Stimulated activated CD4-positive, alpha-beta T cell treated with anti-CD3 and anti-CD28 coated beads, Interleukin-4, amount 100 ng/mL, for 4 hours (primary cell): ENCODE measurements around the gene SLC35B4.

Source experiments
- DNase-seq, 2 experiments: peaks; one replicate each; pipeline ENCODE4 v3.0.0-alpha.2; 2020

Gene SLC35B4, protein sequence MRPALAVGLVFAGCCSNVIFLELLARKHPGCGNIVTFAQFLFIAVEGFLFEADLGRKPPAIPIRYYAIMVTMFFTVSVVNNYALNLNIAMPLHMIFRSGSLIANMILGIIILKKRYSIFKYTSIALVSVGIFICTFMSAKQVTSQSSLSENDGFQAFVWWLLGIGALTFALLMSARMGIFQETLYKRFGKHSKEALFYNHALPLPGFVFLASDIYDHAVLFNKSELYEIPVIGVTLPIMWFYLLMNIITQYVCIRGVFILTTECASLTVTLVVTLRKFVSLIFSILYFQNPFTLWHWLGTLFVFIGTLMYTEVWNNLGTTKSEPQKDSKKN

DNA sequence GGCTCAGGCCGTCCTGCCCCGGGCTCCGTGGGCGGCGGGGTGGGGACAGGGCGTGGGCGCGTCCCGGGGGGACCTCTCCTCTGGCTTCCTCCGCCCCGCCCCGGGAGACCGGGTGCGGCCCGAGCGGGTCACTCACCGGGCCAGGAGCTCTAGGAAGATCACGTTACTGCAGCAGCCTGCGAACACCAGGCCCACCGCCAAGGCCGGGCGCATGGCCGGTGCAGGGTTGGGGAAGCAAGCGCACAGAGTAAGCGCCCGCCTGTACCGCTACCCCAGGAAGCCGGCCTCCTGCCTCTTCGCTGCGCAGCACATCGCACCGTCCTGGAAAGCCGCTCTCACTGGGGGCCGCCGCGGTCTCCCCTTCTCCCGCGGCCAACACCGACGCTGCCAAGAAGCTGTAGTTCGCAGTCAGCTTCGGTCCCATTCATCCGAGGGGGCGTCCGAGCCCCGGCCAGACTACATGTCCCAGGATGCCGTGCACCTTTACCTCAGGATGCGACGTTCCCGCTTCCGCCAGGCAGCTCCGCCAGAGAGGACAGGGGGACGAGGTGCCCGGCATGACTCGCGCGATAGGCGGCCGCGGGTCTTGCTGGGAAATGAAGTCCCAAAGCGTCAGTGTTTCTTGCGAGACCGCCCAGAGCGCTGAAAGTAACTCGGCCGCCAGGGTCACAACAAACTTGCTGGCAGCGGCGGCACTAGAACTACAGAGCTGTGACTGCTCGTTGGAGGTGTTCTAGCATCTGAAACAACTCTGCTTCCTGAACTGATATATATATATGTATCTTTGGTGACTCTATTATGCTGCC is at the start of gene SLC35B4:
TSS of gene SLC35B4 (minus strand) at position 392 of the 806 bp plus-strand sequence. CDS start at position 213, 179 bp downstream.
- peak; percentile 90 to 95 for DNase-seq

DNA sequence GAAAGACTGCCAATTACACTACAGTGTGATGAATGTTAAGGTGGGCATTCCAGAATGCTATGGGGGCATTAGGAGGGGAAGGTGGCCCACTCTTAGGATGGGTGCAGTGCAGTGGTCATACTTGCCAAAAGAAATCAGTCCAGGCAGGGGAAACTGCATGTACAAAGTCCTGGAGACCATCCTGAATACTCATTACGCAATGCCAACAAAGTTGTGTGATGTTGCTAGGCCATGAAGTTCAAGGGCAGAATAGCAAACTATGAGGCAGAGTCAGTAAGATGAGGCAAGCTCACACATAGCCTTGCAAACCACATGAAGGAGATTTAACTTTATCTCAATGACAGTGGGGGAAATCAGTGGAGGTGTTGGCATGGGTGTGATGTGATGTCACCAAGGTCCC is 49.8 kb upstream of the SLC35B4 start:
- no peak for DNase-seq

DNA sequence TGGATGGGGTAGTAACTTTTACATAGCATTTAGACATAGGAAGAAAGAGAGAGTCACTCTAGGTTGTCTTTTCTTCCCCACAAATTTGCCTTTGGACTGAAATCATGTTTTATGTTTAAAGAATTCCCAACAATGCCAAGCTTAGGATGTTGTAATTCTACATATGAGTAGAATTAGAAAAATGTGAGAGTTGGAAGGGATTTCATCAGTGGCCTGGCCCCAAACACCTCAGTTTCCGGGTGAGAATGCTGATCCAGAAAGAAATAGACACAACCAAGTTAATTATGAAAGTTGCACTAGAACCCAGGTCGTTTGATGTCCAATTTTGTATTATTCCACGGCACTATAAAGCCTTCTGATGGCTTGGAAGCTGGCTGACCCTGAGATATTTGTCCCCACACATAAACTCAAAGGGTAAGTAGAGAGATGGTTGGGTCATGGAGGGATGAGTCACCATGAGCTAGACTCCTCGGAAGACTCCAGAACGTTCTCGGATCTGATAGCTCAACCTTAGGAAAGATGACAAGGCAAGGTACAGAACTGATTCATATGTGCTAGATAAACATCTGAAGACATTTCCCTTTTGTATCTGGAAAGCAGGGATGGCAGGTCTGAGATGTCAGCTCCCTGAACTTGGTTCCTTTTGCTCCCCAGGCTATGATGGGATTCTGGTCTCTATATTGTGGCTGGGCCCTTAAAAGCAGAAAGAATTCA is 48.8 kb upstream of the SLC35B4 start:
- DNase-seq, result no peak

DNA sequence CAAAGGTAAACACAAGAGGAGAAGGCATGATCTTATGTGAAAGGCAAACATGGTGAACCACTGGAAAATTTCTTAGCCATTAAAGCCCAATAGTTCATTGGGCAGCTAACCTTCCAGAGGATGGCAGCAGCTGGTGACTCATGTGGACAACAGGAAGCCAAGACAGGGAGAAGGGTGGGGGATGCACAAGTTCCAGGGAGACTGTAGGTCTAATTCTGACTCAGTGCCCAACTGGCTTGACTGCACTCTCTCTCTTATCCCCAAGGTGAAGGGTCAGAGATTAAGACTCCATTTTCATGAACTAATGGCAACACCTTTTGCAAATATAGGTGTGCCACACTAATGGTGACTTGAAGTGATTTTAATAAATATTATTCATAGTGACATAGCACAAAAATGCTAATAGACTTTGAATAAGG is 47.9 kb upstream of the SLC35B4 start:
- DNase-seq, result no peak

DNA sequence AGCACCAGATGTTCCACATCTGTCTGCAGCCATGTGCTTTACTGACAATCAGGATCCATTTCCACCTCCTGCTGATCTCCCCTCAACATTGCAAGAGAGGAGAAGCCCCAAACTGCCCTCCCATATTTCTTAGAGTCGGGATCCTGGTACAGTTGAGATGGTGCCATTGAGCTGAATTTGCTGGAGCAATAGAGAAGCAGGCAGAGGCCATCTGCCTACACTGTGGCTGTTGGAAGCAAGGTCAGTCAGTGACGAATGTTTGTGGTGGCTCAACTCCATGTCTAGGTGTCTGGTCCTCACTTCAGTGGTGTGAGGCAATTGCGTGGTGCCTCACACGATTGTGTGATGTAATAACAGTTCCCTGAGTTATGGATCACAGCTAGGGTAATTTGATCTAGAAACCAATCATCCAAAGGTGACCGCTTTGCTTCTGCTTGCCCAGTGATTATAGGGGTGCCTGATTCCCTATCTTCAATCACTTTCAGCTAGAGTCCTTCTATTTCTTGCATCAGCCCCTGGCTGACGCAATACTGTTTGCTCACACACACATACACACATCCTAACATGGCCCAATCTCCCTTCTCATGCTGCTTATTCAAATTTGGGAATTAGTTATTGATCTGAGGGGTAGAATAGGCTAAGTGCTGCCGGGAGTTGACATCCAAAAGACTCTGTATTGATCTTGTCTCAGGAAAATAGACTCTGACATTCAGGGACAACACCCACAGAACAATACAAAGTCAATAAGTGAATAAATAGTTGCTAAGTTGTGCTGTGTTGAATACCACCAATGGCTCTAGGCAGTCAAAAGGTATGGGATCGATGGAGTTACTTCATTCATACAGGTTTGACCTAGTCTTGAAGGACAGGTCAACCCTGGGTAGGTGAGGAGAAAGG is 46.1 kb upstream of the SLC35B4 start:
- DNase-seq, result no peak

DNA sequence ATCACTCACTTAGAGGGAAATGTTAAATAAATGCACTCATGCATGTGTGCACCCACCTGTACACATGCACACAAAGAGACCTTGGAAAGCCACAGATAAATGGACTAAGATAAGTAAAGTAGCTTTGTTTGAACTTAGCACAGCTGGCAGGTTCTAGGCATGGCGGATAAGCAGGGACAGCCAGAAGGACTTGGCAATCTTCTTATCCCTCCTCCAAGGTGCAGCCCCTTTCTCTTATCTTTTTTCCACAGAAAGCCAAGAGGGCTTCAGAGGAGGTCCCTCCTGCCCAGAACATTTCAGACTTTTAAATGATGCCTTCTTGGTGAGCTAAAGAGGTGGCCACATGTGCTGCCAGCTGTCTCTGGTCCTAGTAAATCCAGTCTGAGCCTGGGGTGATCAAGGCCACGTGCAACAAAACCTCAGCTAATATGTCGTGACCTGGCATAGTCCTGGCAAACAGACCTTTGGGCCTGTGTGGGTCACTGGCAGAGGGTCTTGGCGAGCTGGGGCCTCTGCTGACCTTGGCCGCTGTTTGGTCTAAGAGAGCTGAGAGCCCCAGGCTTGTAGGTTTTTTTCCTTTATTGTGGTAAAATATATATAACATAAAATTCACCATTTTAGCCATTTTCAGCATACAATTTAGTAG is 43.2 kb upstream of the SLC35B4 start:
- DNase-seq, result no peak

DNA sequence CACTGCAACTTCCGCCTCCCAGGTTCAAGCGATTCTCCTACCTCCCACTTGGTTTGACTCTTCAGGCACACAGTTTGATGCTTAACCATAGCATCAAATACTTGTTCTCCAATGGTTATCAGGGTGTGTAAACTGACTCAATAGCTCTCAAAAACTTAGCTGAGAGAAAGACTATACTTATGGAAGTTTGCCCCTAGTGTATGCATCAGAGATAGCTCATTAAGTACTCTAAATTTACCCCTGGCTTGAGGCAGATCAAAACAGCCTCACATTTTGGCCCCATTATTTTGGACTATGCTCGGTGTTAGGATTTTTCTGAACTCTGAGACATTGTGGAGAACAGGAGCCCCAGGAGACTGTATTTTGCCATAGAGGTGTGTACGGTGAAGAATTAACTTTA is 40.8 kb upstream of the SLC35B4 start:
- DNase-seq, result no peak

DNA sequence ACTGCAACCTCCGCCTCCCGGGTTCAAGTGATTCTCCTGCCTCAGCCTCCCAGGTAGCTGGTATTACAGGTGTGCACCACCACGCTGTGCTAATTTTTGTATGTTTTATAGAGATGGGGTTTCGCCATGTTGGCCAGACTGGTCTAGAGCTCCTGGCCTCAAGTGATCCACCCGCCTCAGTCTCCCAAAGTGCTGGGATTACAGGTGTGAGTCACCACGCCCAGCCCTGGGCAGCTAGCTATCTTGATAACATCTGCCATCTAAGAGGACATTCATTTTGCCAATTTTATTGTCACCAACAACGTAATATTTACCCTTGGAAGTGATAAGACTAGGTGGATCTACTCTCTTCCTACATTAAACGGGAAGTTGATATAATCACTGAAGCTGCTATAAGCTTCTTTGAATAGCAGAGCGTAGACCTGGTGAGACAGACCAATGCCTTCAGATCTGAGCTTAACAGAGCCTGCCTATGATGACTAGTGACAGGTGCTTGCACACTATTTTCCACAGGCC is 39.7 kb upstream of the SLC35B4 start:
- DNase-seq, result no peak

DNA sequence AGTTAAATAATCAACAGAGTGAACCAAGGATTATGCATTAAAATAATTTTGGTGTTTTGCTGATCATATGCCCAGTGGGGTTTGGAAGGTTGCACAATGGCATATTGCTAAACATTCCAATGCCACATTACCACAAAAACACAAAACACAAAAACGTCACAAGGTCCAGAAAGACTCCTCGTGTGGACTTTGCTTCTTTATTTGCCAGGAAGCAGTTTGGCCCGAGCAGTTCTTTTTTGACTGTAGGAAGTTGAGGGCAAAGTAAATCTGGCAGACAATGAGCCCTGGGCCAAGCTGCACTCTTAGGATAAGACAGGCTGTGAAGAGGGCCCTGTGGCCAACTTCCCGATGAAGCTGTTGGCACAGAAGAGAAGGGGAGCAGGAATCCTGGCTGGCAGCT is 39.2 kb upstream of the SLC35B4 start:
- DNase-seq, result no peak

DNA sequence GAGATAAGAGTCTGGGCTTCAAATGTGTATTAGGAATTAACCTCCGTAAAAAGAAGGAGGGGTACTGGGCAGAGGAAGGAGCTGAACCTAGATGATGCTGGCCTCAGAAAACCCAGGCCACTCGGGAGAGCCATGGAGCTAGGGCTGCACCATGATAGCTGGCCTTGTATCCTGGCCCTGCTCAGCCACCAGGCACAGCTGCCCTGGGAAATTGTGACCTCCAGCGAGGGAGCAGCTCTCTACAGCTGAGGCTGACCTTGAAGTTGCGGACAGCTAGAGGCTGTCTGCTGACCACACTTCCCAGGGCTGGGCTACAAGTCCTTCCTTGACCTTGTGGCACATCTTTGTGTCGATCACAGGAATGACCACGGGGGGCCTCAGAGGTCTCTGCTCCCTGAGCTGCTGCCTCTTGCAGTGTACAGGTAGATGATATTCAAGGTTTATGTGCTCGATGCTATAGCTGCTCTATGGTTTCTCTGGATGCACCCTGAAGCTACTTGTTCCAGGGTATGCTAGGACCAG is 38.3 kb upstream of the SLC35B4 start:
- no peak for DNase-seq

DNA sequence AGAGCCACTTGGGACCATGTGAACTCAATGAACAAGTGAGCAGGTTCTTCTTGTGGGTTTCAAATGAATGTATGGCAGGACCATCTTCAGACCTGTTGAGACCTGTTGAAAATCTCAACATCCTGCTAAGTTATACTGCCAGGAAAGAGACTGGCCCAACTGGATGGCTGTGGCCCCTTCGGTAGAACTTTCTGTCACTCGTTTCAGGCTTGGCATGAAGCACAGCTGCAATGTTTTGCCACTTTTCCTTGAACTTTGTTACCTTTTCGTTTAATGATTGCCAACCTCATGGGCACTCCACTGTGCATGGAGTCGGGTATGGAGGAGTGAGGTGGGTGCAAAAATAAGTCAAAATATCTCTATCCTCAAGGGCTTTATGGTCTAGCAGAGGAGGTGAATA is 36.7 kb upstream of the SLC35B4 start:
- DNase-seq, result no peak

DNA sequence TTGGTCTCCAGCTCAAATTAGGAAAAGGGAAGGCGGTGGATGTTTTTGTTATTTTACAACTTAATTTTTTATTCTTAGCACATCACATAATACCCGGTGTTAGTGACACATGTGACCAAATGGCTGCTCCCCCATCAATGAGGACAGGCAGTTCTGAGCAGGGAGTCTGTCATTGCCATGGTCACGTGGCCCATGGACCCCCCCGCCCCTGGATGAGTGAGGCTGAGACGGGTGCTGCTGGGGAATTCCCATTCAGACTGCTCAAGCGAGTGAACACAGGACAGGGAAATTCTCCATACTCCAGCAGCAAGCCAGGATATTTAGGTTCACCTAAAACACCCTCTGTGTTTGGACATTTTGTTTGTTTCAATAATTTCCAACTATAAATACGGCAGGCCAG is 34.7 kb upstream of the SLC35B4 start:
- no peak for DNase-seq

DNA sequence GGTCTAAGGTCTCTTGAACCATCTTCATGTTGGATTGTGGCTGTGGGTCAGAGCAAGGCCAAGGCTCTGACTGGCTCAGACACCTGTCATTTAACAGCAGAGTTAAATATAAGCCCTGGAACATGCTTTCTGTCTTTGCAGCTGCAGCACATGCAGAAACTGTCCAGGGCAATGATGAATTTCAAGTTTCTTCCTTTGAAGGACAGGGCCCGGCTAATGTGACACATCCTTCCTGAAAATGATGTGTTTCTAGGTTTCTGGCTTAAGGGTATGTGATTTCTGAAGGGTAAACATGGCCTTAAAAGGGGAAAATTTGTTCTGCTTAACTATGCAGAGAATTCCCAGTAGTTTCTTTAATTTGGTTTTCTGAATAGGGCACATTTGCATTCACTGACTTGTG is 34.0 kb upstream of the SLC35B4 start:
- no peak for DNase-seq

DNA sequence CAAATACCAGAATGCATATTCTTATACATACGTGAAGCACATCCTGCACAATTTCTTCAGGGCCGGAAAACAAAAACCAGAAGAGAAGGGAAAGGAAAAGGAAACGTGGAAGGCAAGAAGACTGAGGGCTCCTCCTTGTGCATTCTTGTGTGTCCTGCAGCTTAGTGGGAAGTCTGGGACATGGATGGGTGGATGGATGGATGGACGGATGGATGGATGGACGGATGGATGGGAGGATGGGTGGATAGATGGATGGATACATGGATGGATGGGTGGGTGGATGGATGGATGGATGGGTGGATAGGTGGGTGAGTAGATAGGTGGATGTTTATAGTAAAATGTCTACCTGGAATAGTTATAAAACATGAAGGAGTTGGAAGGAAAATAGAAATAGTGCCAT is 30.8 kb upstream of the SLC35B4 start:
- DNase-seq, result no peak

DNA sequence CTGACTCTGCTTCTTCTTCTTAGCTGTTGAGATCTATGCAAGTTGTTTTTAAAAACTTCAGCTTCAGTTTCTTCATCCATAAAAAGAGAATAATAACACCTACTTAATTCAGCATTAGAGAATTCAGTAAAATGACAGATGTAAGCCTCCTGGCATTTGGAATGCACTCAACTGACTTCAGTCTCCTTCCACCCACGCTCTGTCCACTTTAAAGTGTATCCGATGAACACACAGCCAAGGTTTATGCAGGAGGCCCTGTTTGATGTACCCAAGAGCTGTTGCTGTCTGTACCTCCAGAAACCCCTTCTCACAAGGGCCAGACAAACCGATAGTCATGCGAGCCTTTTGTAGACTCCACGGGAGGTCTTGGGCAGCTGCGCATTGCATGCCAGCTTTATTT is 27.1 kb upstream of the SLC35B4 start:
- no peak for DNase-seq

DNA sequence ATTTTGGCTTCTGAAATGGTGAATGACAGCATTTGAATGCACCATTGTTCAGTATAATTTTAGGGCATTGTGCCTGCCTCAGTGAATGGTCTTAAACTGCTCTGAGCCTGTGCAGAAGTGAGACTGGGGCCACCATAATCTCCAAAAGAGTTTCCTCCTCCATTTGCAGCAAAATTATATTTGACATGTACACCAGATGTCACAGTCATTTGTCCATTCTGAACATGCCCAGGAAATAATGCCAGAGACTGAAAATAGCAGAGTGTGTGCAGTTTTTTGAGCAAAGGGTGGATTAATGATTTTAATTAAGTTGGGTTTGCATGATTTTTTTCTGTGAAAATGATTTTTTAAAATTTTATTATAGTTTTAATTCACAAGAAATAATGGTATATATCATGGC is 26.4 kb upstream of the SLC35B4 start:
- DNase-seq, result no peak

DNA sequence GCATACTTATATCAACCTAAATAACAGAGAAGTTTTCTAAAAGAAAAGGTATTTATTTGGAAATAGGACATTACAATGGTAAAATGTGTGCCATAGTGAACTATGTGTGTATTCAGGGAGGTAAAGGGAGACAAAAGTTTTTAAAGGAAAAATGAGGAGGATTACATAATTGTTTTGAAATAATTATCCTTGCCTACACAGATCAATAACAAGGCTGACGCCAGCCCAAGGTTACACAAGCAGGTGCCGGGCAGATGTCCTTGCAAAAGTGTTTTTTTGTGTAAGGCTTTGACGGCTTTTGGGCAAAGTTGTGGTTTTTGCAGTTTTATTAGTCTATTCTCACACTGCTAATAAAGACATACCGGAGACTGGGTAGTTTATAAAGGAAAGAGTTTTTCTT is 22.7 kb upstream of the SLC35B4 start:
- DNase-seq, result no peak

DNA sequence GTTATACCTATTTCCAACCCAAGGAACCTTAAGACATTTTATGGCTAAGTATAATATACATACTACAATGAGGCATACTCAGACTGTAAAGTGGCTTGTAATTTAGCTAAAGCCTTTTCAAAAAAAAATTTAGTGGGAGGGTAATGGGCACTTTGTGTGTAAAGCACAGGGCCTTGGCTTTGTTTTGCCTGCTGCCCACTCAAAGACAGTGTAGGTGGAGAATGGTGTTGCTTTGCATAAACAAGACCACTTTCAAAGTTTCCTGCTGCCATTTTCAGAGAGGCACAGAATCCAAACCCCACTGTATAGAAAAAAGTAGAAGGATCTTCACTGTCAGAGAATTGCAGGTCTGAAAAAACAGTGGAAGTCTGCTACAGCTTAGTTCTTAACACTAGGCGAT is 21.2 kb upstream of the SLC35B4 start:
- no peak for DNase-seq

DNA sequence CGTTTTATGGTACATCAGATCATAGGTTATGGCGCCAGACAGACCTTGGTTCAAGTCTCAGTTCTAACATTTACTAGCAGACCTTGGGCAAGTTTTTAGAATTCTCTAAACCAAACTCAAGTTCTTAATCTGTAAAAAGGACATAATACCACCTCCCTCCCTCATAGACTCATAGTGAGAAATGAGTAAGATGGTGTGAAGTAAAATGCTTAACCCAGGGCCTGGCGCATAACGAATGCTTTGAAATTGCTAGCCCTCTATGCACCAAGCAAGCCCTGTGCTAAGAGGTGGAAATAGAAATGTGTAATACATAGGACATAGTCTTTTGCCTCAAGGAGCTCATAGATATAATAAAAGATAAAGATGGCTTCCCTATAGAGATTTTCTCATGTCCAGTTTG is 17.7 kb upstream of the SLC35B4 start:
- no peak for DNase-seq

DNA sequence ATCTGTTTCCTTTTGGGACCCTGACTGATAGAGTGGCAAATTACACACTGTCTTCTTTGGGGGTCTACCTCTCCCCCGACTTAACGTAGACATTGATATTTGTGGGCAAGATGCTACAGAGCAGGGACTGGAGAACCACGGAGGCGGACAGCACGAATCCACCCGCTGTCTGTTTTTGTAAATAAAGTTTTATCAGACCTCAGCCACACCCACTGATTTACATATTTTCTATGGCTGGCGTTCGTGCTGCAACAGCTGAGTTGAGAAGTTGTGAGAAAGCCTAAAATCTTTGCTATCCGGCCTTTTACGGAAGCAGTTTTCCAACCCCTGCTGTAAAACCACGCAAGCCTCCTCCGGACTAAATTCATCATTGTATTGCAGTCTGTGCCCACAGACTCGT is 17.2 kb upstream of the SLC35B4 start:
- DNase-seq, result no peak

DNA sequence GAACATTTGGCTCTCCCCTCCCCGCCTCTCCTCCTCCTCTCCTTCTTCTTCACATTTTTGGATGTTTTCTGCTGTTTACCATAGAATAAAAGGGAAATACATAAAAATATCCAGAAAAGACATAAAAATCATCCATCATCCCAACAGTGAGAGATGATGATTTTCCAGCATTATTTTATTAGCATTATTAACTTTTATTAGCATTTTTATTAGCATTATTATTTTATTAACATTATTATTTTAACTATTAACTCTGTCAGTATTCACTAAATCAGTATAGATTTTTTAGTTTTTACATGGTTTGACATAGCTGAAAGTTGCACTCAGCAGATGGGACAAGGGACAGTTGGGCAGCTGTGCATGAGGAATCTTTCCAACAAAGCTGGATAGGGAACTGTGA is 16.2 kb upstream of the SLC35B4 start:
- no peak for DNase-seq

DNA sequence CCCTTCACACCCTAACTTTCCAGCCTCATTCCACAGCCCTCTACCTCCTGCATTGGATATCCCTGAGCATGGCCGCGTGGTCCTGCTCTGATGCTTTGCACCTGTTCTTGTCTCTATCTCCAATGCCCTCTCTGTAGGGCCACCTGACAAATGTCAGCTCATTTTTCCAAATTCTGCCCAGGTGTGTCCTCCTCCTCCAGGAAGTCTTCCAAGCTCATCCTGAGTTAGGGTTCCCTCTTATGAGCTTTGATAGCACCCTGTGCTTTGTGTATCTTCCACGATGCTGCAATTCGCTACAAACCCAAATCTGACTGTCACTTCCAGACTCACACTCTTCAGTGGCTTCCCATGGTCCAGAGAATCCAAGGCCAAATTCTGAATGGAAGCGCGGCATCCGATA is 14.7 kb upstream of the SLC35B4 start:
- no peak for DNase-seq
